Ascending aorta (tissue), 2 donors: Measurements from ENCODE around the gene RABGAP1L. TPM values are rescaled to one million over a fixed set of nuclear protein-coding genes. Genes with fewer than 3 reads are reported as not detected.

Experiments
- DNase-seq, 2 donors: peaks; one replicate each; pipeline ENCODE4 v3.0.0-alpha.2; 2019; ENCODE audit warnings: low spot score in 2 of 2
- H3K27ac ChIP-seq, 2 donors: fragments of 200-600 bp; sonication (generic); one replicate each; pipeline ENCODE4 v1.5.1; 2016 to 2017; ENCODE audit warnings: mild to moderate bottlenecking in 1 of 2
- H3K27me3 ChIP-seq: fragments of 200-600 bp; sonication (generic); one replicate; pipeline ENCODE4 v1.5.1; 2017
- H3K36me3 ChIP-seq, 2 donors: fragments of 200-600 bp; sonication (generic); one replicate each; pipeline ENCODE4 v1.5.1; 2016
- H3K4me1 ChIP-seq, 2 donors: fragments of 200-600 bp; sonication (generic); one replicate each; pipeline ENCODE4 v1.5.1; 2016 to 2017; ENCODE audit warnings: mild to moderate bottlenecking in 1 of 2
- H3K4me3 ChIP-seq, 2 donors: fragments of 200-600 bp; sonication (generic); one replicate each; pipeline ENCODE4 v1.5.1; 2016 to 2017; ENCODE audit warnings: mild to moderate bottlenecking in 1 of 2
- H3K9me3 ChIP-seq, 2 donors: fragments of 200-600 bp; sonication (generic); one replicate each; pipeline ENCODE4 v1.5.1; 2016
- intact Hi-C: fragments of 100-400 bp; cut with DNase I; formaldehyde crosslinking; loops from one replicate; pipeline ENCODE4 v1.15.1; 2023
- total RNA-seq: library from RNA; depleted of rRNA; stranded (reverse); fragments of >200 nt; gene quantifications from one replicate; pipeline ENCODE4 v1.1.0, GENCODE V29; 2016
- TF ChIP-seq, protein P1 (sequence below), 3 experiments: fragments of 200-600 bp in 2 of 3; fragments of 450-650 bp in 1 of 3; sonication (generic) in 2 of 3; IDR thresholded peaks; one replicate each; pipeline ENCODE4 v1.5.1; 2016 to 2019; ENCODE audit warnings: antibody characterized with exemption in 3 of 3, mild to moderate bottlenecking in 1 of 3, moderate library complexity in 1 of 3

Gene RABGAP1L
- total RNA-seq, 1 donor from 2014 or later = 48.4 TPM

DNA sequence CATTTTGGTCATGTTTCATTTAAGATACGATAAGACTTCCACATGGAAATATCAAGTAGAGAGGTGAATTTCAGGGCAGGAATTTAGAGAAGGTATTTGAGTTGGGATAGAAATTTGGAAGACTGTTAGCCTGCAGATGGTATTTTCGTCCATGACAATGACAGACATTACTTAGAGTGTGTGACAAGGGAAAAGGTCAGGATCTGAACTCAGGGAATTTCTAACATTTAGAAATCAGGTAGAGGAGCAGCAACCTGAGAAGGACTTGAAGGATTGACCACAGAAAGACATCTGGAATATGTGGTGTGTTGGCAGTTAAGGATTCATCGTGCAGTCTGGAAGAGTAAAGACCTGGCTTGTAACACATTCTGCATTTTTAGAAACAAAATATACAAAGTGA, 57.9 kb downstream of the RABGAP1L start:
- no peaks in the 10 kb centered on the region for H3K9me3 ChIP-seq
- no peaks in the 10 kb centered on the region for H3K4me1 ChIP-seq
- no peak for DNase-seq
- no peaks in the 10 kb centered on the region for H3K27me3 ChIP-seq
- H3K27ac ChIP-seq = no peak overlapping the region
- TF ChIP-seq, protein P1, sequence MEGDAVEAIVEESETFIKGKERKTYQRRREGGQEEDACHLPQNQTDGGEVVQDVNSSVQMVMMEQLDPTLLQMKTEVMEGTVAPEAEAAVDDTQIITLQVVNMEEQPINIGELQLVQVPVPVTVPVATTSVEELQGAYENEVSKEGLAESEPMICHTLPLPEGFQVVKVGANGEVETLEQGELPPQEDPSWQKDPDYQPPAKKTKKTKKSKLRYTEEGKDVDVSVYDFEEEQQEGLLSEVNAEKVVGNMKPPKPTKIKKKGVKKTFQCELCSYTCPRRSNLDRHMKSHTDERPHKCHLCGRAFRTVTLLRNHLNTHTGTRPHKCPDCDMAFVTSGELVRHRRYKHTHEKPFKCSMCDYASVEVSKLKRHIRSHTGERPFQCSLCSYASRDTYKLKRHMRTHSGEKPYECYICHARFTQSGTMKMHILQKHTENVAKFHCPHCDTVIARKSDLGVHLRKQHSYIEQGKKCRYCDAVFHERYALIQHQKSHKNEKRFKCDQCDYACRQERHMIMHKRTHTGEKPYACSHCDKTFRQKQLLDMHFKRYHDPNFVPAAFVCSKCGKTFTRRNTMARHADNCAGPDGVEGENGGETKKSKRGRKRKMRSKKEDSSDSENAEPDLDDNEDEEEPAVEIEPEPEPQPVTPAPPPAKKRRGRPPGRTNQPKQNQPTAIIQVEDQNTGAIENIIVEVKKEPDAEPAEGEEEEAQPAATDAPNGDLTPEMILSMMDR (IDR thresholded peaks at IDR 0.05) = no peak
- intact Hi-C loops = no loop called here
- no peak overlapping the region for H3K4me3 ChIP-seq
- peaks cover 0 to 7% of the 10 kb centered on the region in 2 donors for H3K36me3 ChIP-seq

DNA sequence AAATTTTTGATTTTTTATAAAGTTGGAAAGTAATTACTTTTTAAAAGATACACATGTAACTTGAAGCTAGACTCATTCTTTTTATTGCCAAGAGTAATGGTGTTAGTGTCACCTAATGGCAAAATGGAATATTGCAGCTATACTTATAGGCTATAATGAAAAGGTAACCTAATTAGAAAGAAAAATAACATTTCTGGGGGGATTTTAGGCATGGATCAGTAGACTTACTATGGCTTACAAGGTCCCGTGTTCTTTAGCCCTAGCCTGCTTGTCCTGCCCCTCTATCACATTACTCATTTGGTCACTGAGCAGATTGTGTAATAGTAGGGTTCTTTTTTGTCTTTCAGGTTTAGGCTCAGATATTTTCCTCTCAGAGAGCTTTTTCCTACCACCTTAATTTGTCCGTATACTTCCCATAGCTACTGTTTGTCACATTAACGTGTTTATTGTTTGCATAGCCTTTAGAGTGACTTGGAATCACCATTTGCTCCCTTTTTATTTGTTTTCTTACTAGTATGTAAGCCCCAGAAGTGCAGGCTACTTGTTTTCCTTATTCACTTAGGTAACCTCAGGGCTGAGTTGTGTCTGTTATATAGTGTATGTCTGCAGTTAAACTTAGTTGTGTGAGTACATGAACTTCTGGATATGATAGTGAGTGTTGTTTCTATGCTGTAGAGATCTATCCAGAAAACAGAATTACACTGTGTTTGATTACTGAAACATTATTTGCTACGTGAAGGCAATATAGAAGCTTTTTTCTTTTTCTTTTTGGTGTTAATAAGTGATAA, 58.7 kb downstream of the RABGAP1L start:
- intact Hi-C loops = no loop called here
- no peaks in the 10 kb centered on the region for H3K27me3 ChIP-seq
- H3K9me3 ChIP-seq = no peaks in the 10 kb centered on the region
- H3K27ac ChIP-seq = no peak overlapping the region
- peaks cover 0 to 12% of the 10 kb centered on the region in 2 donors for H3K36me3 ChIP-seq
- DNase-seq = no peak
- no peaks in the 10 kb centered on the region for H3K4me1 ChIP-seq
- TF ChIP-seq, protein P1 (IDR thresholded peaks at IDR 0.05) = peak; percentile 35 to 80 (median 64)
- no peak overlapping the region for H3K4me3 ChIP-seq

DNA sequence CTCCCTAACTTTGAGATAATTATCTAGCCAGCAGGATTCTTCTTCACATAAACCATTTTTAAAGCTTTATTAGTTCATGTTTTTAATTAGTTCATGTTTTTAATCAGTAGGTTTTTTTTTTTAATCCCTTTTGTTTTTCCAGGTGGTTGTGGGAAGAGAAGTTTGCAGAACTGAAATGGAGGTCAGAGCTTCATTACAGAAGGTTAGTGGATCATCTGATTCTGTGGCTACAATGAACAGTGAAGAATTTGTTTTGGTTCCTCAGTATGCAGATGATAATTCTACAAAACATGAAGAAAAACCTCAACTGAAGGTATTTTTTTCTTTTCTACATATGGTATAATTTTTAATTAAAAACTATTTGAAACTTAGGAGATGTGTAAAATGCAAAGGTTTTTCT, 59.7 kb downstream of the RABGAP1L start:
- intact Hi-C loops = no loop called here
- H3K27me3 ChIP-seq = no peaks in the 10 kb centered on the region
- no peak overlapping the region for H3K4me3 ChIP-seq
- H3K36me3 ChIP-seq = peaks cover 0 to 12% of the 10 kb centered on the region in 2 donors
- DNase-seq = no peak
- no peaks in the 10 kb centered on the region for H3K4me1 ChIP-seq
- TF ChIP-seq, protein P1 (IDR thresholded peaks at IDR 0.05) = no peak
- H3K27ac ChIP-seq = no peak overlapping the region
- no peaks in the 10 kb centered on the region for H3K9me3 ChIP-seq

DNA sequence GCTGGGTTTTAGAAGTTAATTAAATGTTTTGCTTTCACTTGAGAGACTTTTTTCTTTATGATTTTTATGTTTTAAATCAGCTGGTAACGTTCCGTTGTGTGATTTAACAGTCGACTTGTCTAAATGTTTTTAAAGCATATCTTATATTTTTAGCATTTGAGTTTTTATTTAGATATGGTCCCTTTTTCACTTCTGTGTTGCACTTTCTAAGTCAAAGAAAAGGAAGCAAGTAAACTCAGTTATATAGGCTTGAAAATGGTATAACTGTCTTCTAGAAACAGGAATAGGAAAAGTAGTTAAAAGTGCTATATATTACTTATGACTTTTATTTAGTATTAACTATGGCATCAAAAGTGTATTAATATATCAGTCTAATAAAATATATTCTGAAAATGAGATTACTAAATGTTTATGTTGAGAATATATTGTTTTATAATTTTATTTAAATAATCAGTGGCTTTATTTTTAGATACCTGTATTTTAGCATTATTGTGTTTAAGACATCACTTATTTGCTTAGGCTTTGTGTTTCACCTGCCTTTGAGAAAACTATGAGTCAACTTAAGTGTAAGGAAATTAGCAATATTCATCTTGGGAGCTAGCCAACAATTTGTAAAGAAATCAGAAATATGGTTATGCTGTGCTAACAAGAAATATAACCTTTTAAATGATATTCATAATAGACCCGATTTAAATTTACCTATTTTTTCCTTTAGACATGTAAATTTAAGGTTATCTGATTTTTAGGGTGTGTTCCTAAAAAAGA, 60.5 kb downstream of the RABGAP1L start:
- H3K36me3 ChIP-seq = peaks cover 0 to 12% of the 10 kb centered on the region in 2 donors
- no peaks in the 10 kb centered on the region for H3K4me1 ChIP-seq
- intact Hi-C loops = no loop called here
- DNase-seq = no peak
- H3K27ac ChIP-seq = no peak overlapping the region
- no peak overlapping the region for H3K4me3 ChIP-seq
- TF ChIP-seq, protein P1 (IDR thresholded peaks at IDR 0.05) = no peak
- no peaks in the 10 kb centered on the region for H3K9me3 ChIP-seq
- no peaks in the 10 kb centered on the region for H3K27me3 ChIP-seq

DNA sequence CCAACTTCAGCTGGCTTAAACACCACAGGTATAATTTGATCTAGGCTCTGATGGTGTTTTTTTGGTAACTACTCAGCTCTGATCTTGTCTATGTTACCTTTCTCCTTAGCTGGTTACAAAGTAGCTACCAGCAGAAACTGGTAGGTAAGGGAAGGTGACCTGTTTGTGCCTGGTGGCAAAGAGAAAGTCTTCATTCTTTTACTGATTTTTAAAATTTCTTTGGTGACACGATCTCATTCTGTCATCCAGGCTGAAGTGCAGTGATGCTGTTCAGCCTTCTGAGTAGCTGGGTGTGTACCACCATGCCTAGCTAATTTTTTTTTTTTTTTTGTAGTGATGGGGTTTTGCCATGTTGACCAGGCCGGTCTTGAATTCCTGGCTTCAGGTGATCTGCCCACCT, 62.4 kb downstream of the RABGAP1L start:
- peaks cover 0 to 12% of the 10 kb centered on the region in 2 donors for H3K36me3 ChIP-seq
- H3K4me3 ChIP-seq = no peak overlapping the region
- intact Hi-C loops = no loop called here
- TF ChIP-seq, protein P1 (IDR thresholded peaks at IDR 0.05) = no peak
- no peaks in the 10 kb centered on the region for H3K4me1 ChIP-seq
- H3K27me3 ChIP-seq = no peaks in the 10 kb centered on the region
- no peak overlapping the region for H3K27ac ChIP-seq
- no peak for DNase-seq
- no peaks in the 10 kb centered on the region for H3K9me3 ChIP-seq
